ENCODE measurements around the gene CACNG4.

DNA sequence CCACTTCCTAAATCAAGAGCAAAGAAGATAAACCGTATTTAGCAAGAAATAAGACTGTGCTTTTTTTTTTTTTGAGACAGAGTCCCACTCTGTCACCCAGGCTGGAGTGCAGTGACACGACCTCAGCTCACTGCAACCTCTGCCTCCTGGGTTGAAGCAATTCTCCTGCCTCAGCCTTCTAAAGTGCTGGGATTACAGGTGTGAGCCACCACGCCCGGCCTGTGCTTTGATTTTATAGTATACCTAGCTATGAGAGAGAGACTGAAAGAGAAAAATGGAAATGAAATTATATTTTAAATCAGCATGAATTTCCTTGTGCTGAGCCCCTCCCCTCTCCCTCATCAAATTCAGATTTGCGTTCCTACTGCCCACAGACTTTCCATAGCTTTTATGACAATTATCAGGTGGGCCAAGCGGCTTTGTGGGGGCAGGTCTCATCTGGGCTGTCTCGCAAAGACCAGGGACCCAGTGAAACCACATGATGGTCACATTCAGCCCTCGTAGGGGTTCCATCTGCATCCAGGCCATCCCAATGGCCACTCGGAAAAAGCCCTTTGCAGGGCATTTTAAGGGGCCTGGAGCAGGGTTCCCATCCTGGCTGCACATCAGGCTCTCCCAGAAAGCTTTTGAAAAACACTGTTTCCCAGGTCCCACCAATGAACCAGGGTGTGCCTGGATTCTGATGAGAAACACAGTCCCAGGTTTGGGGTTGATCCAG, 88.4 kb downstream of the CACNG4 start:
- TF ChIP-seq, protein P1, sequence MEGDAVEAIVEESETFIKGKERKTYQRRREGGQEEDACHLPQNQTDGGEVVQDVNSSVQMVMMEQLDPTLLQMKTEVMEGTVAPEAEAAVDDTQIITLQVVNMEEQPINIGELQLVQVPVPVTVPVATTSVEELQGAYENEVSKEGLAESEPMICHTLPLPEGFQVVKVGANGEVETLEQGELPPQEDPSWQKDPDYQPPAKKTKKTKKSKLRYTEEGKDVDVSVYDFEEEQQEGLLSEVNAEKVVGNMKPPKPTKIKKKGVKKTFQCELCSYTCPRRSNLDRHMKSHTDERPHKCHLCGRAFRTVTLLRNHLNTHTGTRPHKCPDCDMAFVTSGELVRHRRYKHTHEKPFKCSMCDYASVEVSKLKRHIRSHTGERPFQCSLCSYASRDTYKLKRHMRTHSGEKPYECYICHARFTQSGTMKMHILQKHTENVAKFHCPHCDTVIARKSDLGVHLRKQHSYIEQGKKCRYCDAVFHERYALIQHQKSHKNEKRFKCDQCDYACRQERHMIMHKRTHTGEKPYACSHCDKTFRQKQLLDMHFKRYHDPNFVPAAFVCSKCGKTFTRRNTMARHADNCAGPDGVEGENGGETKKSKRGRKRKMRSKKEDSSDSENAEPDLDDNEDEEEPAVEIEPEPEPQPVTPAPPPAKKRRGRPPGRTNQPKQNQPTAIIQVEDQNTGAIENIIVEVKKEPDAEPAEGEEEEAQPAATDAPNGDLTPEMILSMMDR (IDR thresholded peaks at IDR 0.05 in 2 of 3, conservative IDR thresholded peaks at IDR 0.05 in 1 of 3; ENCODE audit: insufficient read depth in 2 of 3, low read depth in 1 of 3, low read length in 3 of 3): no peak
- TF ChIP-seq SMC3 (conservative IDR thresholded peaks at IDR 0.05; ENCODE audit: insufficient read depth, low read depth, low read length) (no peak), PCBP2 (IDR thresholded peaks at IDR 0.05; ENCODE audit: low read depth, low read length, poor library complexity, severe bottlenecking) (no peak), SMARCE1 (IDR thresholded peaks at IDR 0.05) (no peak), ETV6 (IDR thresholded peaks at IDR 0.05; ENCODE audit: borderline replicate concordance in 1 of 2, low read depth in 2 of 2, low read length in 1 of 2) (no peak), ETV6 (CRISPR knock-in tag; IDR thresholded peaks at IDR 0.05; ENCODE audit: borderline replicate concordance) (no peak), FOXM1 (IDR thresholded peaks at IDR 0.05; ENCODE audit: low read depth) (no peak), FOXM1 (CRISPR knock-in tag; IDR thresholded peaks at IDR 0.05; ENCODE audit: low read depth) (no peak)
- TF ChIP-seq, protein P2, sequence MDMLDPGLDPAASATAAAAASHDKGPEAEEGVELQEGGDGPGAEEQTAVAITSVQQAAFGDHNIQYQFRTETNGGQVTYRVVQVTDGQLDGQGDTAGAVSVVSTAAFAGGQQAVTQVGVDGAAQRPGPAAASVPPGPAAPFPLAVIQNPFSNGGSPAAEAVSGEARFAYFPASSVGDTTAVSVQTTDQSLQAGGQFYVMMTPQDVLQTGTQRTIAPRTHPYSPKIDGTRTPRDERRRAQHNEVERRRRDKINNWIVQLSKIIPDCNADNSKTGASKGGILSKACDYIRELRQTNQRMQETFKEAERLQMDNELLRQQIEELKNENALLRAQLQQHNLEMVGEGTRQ (CRISPR knock-in tag; IDR thresholded peaks at IDR 0.05): no peak
- TF ChIP-seq, protein P3, sequence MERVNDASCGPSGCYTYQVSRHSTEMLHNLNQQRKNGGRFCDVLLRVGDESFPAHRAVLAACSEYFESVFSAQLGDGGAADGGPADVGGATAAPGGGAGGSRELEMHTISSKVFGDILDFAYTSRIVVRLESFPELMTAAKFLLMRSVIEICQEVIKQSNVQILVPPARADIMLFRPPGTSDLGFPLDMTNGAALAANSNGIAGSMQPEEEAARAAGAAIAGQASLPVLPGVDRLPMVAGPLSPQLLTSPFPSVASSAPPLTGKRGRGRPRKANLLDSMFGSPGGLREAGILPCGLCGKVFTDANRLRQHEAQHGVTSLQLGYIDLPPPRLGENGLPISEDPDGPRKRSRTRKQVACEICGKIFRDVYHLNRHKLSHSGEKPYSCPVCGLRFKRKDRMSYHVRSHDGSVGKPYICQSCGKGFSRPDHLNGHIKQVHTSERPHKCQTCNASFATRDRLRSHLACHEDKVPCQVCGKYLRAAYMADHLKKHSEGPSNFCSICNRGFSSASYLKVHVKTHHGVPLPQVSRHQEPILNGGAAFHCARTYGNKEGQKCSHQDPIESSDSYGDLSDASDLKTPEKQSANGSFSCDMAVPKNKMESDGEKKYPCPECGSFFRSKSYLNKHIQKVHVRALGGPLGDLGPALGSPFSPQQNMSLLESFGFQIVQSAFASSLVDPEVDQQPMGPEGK (CRISPR knock-in tag; IDR thresholded peaks at IDR 0.05; ENCODE audit: borderline replicate concordance): no peak

Data from K562 (cell line).